GM23248 (cell line): ENCODE data around the gene CHN2. TPM values are rescaled to one million over a fixed set of nuclear protein-coding genes. Genes with fewer than 3 reads are reported as not detected.

Source experiments
- DNase-seq: peaks from one replicate; pipeline ENCODE4 v3.0.0-alpha.2; 2015
- H2AFZ ChIP-seq: fragments of 200-600 bp; sonication (generic); 2 replicates; pipeline ENCODE4 v1.6.1; 2016; ENCODE audit warnings: antibody characterized with exemption
- H3F3A ChIP-seq: fragments of 200-600 bp; sonication (generic); 2 replicates; pipeline ENCODE4 v1.6.1; 2016; ENCODE audit warnings: mild to moderate bottlenecking, antibody characterized with exemption, mixed run types; ENCODE audit not compliant: insufficient read depth
- H3K27ac ChIP-seq: fragments of 200-600 bp; sonication (generic); 2 replicates; pipeline ENCODE4 v1.5.1; 2016; ENCODE audit warnings: mild to moderate bottlenecking
- H3K27me3 ChIP-seq: fragments of 200-600 bp; sonication (generic); replicated peaks from 2 replicates; pipeline ENCODE4 v1.6.1; 2016; ENCODE audit warnings: mild to moderate bottlenecking; ENCODE audit not compliant: insufficient read depth
- H3K36me3 ChIP-seq: fragments of 200-600 bp; sonication (generic); 2 replicates; pipeline ENCODE4 v1.6.1; 2016; ENCODE audit warnings: low read depth, mild to moderate bottlenecking
- H3K4me1 ChIP-seq: fragments of 200-600 bp; sonication (generic); 2 replicates; pipeline ENCODE4 v1.6.1; 2016; ENCODE audit warnings: mild to moderate bottlenecking; ENCODE audit not compliant: insufficient read depth
- H3K4me2 ChIP-seq: fragments of 200-600 bp; sonication (generic); one replicate; pipeline ENCODE4 v1.6.1; 2016; ENCODE audit warnings: mild to moderate bottlenecking; ENCODE audit not compliant: unreplicated experiment
- H3K4me3 ChIP-seq: fragments of 200-600 bp; sonication (generic); 2 replicates; pipeline ENCODE4 v1.5.1; 2016; ENCODE audit warnings: mild to moderate bottlenecking
- H3K79me2 ChIP-seq: fragments of 200-600 bp; sonication (generic); 2 replicates; pipeline ENCODE4 v1.6.1; 2016; ENCODE audit warnings: mild to moderate bottlenecking; ENCODE audit not compliant: insufficient read depth
- H3K9ac ChIP-seq: fragments of 200-600 bp; sonication (generic); 2 replicates; pipeline ENCODE4 v1.6.1; 2016; ENCODE audit warnings: mild to moderate bottlenecking
- H3K9me2 ChIP-seq: fragments of 200-600 bp; sonication (generic); 2 replicates; pipeline ENCODE4 v1.6.1; 2016; ENCODE audit warnings: mixed run types, mild to moderate bottlenecking, moderate library complexity; ENCODE audit not compliant: insufficient read depth
- H3K9me3 ChIP-seq: fragments of 200-600 bp; sonication (generic); one replicate; pipeline ENCODE4 v1.6.1; 2017; ENCODE audit warnings: low read depth
- H4K20me1 ChIP-seq: fragments of 200-600 bp; sonication (generic); 2 replicates; pipeline ENCODE4 v1.6.0; 2016; ENCODE audit not compliant: insufficient read depth
- EZH2 ChIP-seq: fragments of 200-600 bp; sonication (generic); IDR thresholded peaks from 2 replicates; pipeline ENCODE4 v1.6.1; 2018; ENCODE audit warnings: antibody characterized with exemption, mild to moderate bottlenecking; ENCODE audit not compliant: insufficient read depth, poor library complexity, severe bottlenecking
- EZH2phosphoT487 ChIP-seq: fragments of 200-600 bp; sonication (generic); IDR thresholded peaks from 2 replicates; pipeline ENCODE4 v1.6.1; 2018; ENCODE audit warnings: antibody characterized with exemption, moderate library complexity, mild to moderate bottlenecking, low read depth; ENCODE audit not compliant: insufficient read depth
- WGBS, 2 experiments: methylation state at CpG; one replicate each; pipeline ENCODE4 v1.1.6; 2015 to 2017; ENCODE audit warnings: low lambda C conversion rate in 2 of 2, low coverage in 1 of 2; ENCODE audit errors: missing lambda C conversion rate in 2 of 2; 5-methylcytosine and 5-hydroxymethylcytosine counted together
- in situ Hi-C: fragments of 300-500 bp; cut with MboI; formaldehyde crosslinking; loops from 2 replicates; pipeline ENCODE4 v1.15.0; 2020
- polyA plus RNA-seq: library from polyadenylated mRNA; unstranded; fragments of >200 nt; fragmentation: Nextera tagmentation; extraction: Ambion mirVana; gene quantifications from 2 replicates; pipeline ENCODE4 v1.2.1, GENCODE V29; 2016
- total RNA-seq: library from RNA; depleted of rRNA; stranded (reverse); fragments of >200 nt; shearing (Covaris generic); gene quantifications from 2 replicates; pipeline ENCODE4 v1.2.3, GENCODE V29; 2014

Gene CHN2
- total and polyA plus RNA-seq, 2 experiments from 2014 or later = 1.5 to 2.3 TPM

DNA sequence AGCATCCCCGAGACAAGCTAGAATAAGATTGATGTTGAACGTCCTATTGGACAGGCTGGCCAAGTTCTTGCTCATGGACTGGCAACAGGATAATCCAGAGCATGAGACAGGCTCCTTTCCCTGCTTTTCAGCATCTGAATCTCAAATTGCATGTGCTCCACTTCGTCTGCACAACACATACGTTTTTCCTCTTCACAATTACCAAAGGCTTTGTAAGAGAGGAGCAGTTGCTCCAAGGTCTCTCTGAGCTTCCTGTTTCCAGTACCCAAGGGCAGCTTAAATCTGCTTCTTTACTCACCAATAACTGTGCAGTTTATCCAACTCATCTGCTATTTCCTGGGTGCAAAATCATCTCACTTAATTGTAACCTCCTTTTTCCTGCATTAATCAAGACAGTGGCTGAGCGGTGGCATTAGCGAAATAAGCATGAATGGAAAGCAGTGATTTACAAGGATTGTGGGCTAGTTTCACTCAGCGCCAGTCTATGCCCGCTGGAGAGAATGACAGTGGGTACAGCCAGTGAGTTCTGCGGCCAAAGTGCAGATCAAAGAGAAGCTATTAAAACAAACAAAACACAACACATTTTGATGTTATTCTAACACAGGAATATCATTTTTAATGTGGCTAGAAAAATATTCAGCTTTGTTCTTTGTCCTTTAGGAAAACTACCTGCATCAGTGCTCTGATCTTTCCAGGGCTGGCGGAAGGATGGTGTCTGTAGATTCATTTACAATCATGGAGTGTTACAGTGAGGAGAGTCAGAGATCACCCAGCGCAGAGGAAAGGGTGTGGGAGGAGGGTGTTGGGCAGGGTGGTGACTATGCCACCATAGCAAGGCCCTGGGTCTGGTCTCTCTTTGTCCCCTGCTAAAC is 79.8 kb downstream of the CHN2 start:
- Histone ChIP-seq H3K27me3 (no peaks in the 10 kb centered on the region), H3K9me3 (no peaks in the 10 kb centered on the region), H3K4me1 (peaks cover 5% of the 10 kb centered on the region; the same call in 1 of the 2 replicates), H3K79me2 (no peaks in the 10 kb centered on the region), H2AFZ (peak overlapping the region; percentile 31; the same call in 1 of the 2 replicates), H3K36me3 (no peaks in the 10 kb centered on the region), H3K27ac (no peak overlapping the region), H4K20me1 (no peaks in the 10 kb centered on the region), H3K9me2 (no peaks in the 10 kb centered on the region), H3K9ac (no peak overlapping the region), H3F3A (peaks cover 5% of the 10 kb centered on the region; the same call in 1 of the 2 replicates), H3K4me2 (peak overlapping the region; percentile 66), H3K4me3 (peak overlapping the region; percentile 16)
- in situ Hi-C loops = no loop called here
- WGBS, 2 experiments = 21 to 24% methylated on average over 11 of the region's 11 CpGs
- TF ChIP-seq EZH2phosphoT487 = no peak
- no peak for TF ChIP-seq EZH2
- DNase-seq = peak; percentile 52

DNA sequence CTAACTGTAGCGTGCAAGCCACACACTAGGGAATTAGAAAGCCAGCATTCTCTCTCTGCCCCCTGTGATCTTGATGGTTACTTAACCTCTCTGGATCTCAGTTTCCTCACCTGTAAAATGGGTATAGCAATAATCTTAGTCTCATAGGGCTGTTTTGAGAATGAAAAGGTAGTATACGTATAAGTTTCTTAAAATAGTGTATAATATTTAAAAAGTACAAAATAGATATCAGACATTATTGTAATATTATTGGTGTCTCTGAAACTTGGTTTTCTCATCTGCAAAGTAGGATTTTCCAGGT is 80.4 kb downstream of the CHN2 start:
- peaks cover 5% of the 10 kb centered on the region; the same call in 1 of the 2 replicates for H3K4me1 ChIP-seq
- H3K36me3 ChIP-seq = no peaks in the 10 kb centered on the region
- no peaks in the 10 kb centered on the region for H3K9me3 ChIP-seq
- no peak overlapping the region for H3K9ac ChIP-seq
- H2AFZ ChIP-seq = no peak overlapping the region
- peaks cover 5% of the 10 kb centered on the region; the same call in 1 of the 2 replicates for H3F3A ChIP-seq
- in situ Hi-C loops = no loop called here
- TF ChIP-seq EZH2phosphoT487 = no peak
- TF ChIP-seq EZH2 = no peak
- H4K20me1 ChIP-seq = no peaks in the 10 kb centered on the region
- DNase-seq = no peak
- H3K9me2 ChIP-seq = no peaks in the 10 kb centered on the region
- H3K27ac ChIP-seq = no peak overlapping the region
- H3K4me2 ChIP-seq = no peak overlapping the region
- H3K79me2 ChIP-seq = no peaks in the 10 kb centered on the region
- no peak overlapping the region for H3K4me3 ChIP-seq
- 94 to 95% methylated on average over 2 of the region's 2 CpGs for WGBS, 2 experiments
- no peaks in the 10 kb centered on the region for H3K27me3 ChIP-seq

DNA sequence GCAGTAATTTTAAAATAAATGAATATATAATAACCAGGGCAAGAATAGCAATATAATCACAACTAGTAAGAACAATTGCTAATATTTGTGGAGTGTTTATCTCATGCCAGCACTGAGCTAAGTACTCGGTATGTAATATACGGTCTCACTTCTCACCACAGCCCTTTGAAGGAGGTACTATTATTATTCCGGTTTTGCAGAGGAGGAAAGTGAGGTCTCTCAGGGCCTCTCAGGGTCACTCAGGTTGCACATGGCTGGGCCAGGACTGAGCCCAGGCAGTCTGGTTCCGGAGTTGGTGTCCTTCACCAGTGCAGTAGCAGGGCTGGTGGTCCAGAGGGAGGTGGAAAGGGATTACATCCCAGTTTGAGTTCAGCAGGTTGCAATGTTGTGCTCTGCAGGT is 80.9 kb downstream of the CHN2 start:
- Histone ChIP-seq H4K20me1 (no peaks in the 10 kb centered on the region), H3K9me2 (no peaks in the 10 kb centered on the region), H3K36me3 (no peaks in the 10 kb centered on the region), H3F3A (peaks cover 5% of the 10 kb centered on the region; the same call in 1 of the 2 replicates), H3K4me2 (no peak overlapping the region), H3K9me3 (no peaks in the 10 kb centered on the region), H3K27me3 (no peaks in the 10 kb centered on the region), H2AFZ (no peak overlapping the region), H3K4me1 (peaks cover 5% of the 10 kb centered on the region; the same call in 1 of the 2 replicates), H3K27ac (no peak overlapping the region), H3K9ac (no peak overlapping the region), H3K79me2 (no peaks in the 10 kb centered on the region), H3K4me3 (no peak overlapping the region)
- in situ Hi-C loops = no loop called here
- WGBS, 2 experiments = 97% methylated on average over 4 of the region's 4 CpGs
- no peak for TF ChIP-seq EZH2phosphoT487
- TF ChIP-seq EZH2 = no peak
- DNase-seq = no peak

GRCh38 chr7:29276199-29276598 is 81.6 kb downstream of the CHN2 start:
- in situ Hi-C loops = no loop called here
- H3K4me1 ChIP-seq = peaks cover 5% of the 10 kb centered on the region; the same call in 1 of the 2 replicates
- H3K9me3 ChIP-seq = no peaks in the 10 kb centered on the region
- no peaks in the 10 kb centered on the region for H3K36me3 ChIP-seq
- H2AFZ ChIP-seq = no peak overlapping the region
- no peak overlapping the region for H3K27ac ChIP-seq
- H3K27me3 ChIP-seq = 0 out of 2 replicates have a peak, but pooled peaks cover 2% of the 10 kb centered on the region
- TF ChIP-seq EZH2 (no peak), EZH2phosphoT487 (no peak)
- no peaks in the 10 kb centered on the region for H3K79me2 ChIP-seq
- H3K9ac ChIP-seq = no peak overlapping the region
- H4K20me1 ChIP-seq = no peaks in the 10 kb centered on the region
- H3K9me2 ChIP-seq = no peaks in the 10 kb centered on the region
- peaks cover 5% of the 10 kb centered on the region; the same call in 1 of the 2 replicates for H3F3A ChIP-seq
- DNase-seq = no peak
- H3K4me3 ChIP-seq = no peak overlapping the region
- WGBS, 2 experiments = 20 to 26% methylated on average over 2 of the region's 2 CpGs
- H3K4me2 ChIP-seq = no peak overlapping the region
